Measurements from ENCODE around the gene HMGXB3.
"Not testable (repeated sequence)": the region's sequence is repeated elsewhere in the genome, so short reads cannot be mapped to it uniquely, and the experiment has no call there.

HMGXB3 gene

DNA sequence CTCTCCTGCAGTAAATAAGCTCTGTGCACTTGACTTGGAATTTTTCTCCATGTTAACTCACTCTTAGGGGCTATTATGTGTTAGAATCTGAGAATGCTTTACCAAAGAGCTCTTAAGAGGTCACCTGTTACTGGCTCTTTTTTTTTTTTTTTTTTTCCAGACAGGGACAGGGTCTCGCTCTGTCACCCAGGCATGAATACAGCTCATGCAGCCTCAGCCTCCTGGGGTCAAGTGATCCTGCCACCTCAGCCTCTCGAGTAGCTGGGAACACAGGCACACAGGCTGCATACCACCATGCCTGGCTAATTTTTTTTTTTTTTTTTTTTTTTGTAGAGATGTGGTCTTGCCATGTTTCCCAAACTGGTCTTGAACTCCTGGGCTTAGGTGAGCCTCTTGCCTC, 22.1 kb downstream of the HMGXB3 start:
- no peak for DNase-seq

DNA sequence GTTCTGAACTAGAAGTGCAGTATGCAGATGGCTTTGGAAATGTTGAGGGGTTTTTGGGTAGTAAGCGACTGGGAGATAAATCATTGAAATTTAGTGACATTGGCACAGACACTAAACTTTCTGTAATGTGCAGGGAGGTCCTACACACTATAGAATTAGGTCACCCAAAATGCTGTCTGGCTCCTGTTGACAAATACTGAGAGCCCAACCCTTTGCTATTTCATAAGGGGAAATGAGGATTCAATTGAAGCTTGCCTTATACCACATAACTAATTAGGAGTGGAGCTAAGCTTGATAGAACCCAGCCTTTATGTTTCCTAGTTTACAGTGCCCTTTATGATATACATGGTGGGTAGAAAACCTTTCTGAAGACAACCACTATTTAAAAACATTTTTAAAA, 22.6 kb downstream of the HMGXB3 start:
- DNase-seq: no peak

- DNase-seq: no peak
These were observed 23.9 kb downstream of the HMGXB3 start for GRCh38 chr5:150024346-150024984.

- DNase-seq: no peak
These were observed 26.2 kb downstream of the HMGXB3 start for GRCh38 chr5:150026682-150027172.

DNA sequence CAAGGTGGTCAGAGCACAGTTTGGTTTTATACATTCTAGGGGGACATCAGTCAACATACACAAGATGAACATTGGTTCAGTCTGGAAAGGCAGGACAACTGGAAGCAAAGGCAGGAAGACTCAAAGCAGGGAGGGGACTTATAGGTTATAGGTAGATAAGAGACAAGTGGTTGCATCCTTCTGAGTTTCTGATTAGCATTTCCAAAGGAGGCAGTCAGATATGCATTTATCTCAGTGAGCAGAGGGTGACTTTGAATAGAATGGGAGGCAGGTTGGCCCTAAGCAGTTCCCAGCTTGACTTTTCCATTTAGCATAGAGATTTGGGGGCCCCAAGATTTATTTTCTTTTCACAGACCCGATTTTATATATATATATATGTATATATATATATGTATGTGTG, 27.5 kb downstream of the HMGXB3 start:
- DNase-seq: not testable (repeated sequence)

GRCh38 chr5:150033334-150033733, 32.8 kb downstream of the HMGXB3 start:
- no peak for DNase-seq

DNA sequence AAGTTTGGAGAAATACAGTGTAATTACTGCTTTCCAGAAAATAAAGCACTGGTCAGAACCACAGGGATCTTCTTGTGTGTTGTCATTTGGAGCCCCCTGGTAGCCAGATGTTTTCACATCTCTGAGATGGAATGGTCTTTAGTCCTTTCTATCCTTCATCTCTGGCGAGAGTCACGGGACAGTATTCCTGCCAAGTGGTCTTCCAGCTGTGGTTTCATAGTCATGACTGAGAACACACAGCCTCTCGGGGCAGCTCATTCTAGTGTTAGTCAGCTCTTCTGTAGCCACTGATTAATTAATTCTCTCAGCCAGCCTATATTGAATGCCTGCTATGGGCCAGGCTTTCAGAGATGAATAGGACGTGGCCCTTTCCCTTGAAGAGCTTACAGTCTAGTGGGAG, 34.1 kb downstream of the HMGXB3 start:
- no peak for DNase-seq

- no peak for DNase-seq
These were observed 34.8 kb downstream of the HMGXB3 start for GRCh38 chr5:150035139-150035895.

- DNase-seq: no peak
These were observed 36.0 kb downstream of the HMGXB3 start for GRCh38 chr5:150036513-150036912.

GRCh38 chr5:150038547-150038946, 38.0 kb downstream of the HMGXB3 start:
- no peak for DNase-seq

GRCh38 chr5:150042459-150042858, 41.9 kb downstream of the HMGXB3 start:
- DNase-seq: no peak

DNA sequence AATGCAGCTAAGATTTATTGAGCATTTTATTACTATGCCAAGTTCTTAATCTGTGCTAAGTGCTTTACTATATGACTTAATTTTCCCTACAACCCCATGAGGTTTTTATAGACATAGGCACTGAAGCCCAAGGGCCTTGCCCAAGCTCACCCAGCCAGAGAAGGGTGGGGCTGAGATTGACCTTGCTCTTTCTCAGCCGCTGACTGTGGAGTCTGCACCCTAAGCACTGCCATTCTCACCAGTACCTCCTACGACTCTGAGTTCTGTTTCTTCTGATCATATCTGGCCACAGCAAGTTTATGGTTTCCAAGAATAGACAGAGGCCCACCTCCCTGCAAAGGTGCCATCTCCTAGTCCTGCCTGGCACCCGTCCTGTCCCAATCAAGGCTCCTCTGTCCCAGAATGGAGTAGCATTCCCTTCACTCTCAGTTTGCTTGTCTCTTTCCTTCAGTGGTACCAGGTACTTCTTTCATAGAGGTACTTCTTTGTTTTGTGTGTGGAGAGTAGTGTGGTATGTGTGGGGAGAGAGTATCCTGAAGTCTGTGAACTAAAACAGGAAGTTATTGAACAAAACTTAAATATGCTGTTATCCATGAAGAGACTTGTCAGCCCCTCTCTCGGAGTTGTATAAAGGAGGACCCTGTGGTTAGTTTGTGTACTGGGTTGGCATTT, 43.3 kb downstream of the HMGXB3 start:
- DNase-seq: no peak

GRCh38 chr5:150044329-150044681, 43.8 kb downstream of the HMGXB3 start:
- DNase-seq: no peak

DNA sequence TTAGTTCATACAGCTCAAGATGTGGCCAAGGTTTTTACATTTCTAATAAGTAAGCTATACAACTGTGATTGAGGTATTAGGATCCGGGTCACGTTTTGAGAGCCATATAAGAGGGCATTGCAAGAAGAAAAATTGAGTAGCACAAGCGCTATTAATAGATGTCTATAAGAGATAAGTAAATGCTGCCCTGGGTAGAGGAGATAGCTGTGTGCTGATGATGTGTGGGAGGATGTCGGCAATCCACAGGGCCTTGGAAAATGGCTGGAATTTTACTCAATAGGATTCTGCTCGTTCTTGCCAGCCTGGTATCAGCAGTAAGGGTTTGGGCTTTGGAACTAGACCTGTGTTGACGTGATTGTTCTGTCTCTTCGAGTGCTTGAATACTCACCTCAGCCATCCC, 44.2 kb downstream of the HMGXB3 start:
- no peak for DNase-seq

- no peak for DNase-seq
These were observed 45.0 kb downstream of the HMGXB3 start for GRCh38 chr5:150045549-150045948.

DNA sequence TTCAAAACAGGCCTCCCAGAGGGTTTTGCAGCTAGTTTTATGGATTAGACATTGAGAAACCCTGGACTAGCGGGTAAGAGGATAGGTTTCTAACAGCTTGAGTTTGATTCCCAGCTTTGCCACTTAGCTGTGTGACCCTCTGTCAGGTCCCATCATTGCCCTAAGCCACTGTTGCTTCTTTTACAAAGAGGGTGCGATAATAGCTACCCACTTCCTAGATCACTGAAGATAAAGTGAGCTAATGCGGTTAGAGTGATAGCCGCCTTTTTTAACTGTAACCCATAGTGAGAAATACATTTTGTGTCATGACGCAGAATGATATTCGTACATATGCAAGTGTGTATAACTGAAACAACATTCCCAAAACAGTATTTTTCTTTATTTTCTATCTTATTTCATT, 45.5 kb downstream of the HMGXB3 start:
- DNase-seq: no peak

DNA sequence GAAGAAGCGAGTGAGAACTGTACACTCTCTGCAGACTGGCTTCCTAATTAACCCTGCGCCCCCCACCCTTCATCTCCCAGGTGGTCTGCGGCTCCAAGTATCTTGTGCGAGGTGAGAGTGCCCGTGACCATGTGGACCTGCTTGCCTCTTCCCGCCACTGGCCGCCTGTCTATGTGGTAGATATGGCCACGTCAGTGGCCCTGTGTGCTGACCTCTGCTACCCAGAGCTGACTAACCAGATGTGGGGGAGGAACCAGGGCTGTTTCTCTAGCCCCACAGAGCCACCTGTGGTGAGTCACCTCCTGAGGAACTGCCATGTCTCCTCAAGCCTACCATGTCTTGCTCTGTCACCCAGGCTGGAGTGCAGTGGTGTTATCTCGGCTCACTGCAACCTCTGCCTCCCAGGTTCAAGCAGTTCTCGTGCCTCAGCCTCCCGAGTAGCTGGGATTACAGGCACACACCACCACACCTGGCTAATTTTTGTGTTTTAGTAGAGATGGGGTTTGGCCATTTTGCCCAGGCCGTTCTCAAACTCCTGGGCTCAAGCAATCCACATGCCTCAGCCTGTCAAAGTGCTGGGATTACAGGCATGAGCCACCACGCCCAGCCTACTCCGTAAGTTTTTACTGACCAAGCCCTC, 49.8 kb downstream of the HMGXB3 start:
- not testable (repeated sequence) for DNase-seq

- no peak for DNase-seq
These were observed 51.2 kb downstream of the HMGXB3 start for GRCh38 chr5:150051657-150052195.

DNA sequence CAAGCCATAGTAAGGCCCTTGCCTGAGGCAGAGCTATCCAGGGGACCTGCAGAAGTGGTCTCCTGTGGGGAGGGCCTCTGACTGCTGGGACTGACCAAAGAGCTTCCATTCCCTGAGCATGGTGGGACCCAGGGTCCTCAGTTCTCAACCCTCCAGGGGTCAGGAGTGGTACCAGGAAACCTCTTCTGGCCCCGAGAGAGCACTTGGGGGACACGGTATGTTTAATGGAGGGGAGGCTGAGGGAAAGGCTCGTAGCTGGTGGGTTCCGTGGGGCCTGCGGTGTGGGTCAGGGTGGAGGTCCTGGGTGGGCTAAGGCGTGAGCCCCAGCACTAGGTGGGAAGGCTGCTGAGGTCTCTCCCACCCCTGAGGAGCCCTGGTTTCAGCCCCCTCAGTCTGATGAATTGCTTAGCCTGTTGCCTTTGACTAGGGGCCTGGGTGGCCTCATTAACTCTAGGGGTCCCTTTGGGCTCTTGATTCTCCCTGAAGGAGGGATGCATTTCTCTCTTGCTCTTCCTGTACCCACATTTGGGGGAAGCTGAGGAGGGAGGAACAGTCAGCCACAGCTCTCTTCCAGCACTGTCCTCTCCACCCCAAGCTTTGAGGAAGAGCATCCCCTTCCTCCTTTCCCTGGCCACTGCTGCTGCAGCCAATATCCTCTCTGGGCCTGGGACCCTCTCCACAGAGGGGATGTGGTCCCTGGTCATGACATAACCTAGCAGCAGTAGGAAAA, 51.9 kb downstream of the HMGXB3 start:
- DNase-seq: no peak

DNA sequence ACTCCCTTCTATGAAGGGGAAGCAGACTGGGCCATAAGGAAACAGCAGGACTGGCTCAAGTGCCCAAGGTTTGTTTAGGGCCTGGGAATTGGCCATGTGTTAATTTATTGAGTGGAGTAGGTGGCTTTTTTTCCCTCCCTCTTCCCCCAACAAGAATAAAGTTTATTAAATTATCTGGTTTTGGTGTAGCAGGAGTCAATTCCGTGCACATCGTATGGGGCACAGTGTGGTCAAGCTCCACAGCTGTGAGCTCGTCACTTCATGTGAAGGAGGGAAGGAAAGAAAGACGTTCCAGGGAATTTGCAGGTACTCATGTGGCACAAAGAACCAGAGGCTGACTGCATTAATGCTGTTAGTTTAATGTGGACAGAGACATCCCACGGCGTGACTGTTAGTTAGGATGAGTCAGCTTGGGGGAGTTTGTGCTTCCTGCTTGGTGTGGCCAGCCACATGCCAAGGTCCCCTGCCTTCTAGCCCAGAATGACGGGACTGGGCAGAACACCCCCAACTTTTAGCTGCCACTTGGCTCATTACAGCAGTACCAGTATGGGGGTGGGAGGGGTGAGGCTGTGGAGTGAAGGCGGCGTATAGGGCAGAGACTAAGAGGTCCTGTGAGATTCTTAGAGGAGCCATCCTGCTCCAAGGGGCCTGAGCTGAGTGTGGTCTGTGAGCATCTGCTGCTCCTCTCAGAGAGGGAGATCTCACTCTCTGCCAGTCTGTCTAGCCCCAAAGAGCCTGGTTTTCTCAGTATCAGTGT, 52.6 kb downstream of the HMGXB3 start:
- DNase-seq: no peak

- DNase-seq: no peak
These were observed 53.3 kb downstream of the HMGXB3 start for GRCh38 chr5:150053713-150054392.

All from DMS153 (cell line).